ENCODE data around the gene MAFG. TPM values are rescaled to one million over a fixed set of nuclear protein-coding genes. Genes with fewer than 3 reads are reported as not detected.

MAFG gene
- total RNA-seq, 1 donor from 2014 or later: 24.1 TPM

- Mint-ChIP-seq H3K27me3 (ENCODE audit: low read depth) (no peaks in the 10 kb centered on the region), H3K27ac (ENCODE audit: unreplicated experiment) (no peak overlapping the region), H3K36me3 (ENCODE audit: low read depth) (no peaks in the 10 kb centered on the region), H3K4me1 (peaks cover 15% of the 10 kb centered on the region), H3K4me3 (peak overlapping the region; percentile 61), H3K9me3 (no peaks in the 10 kb centered on the region)
- no peak for DNase-seq (ENCODE audit: low read depth, low spot score)
- no peak for TF ChIP-seq CTCF (conservative IDR thresholded peaks at IDR 0.05)
Measured at GRCh38 chr17:81942167-81942553, 14.6 kb upstream of the MAFG start.

GRCh38 chr17:81941484-81942166 lies 14.1 kb upstream of the MAFG start:
- Mint-ChIP-seq H3K27ac (ENCODE audit: unreplicated experiment) (no peak overlapping the region), H3K36me3 (ENCODE audit: low read depth) (no peaks in the 10 kb centered on the region), H3K9me3 (no peaks in the 10 kb centered on the region), H3K27me3 (ENCODE audit: low read depth) (no peaks in the 10 kb centered on the region), H3K4me3 (peak overlapping the region; percentile 9), H3K4me1 (peaks cover 16% of the 10 kb centered on the region)
- DNase-seq (ENCODE audit: low read depth, low spot score): no peak
- no peak for TF ChIP-seq CTCF (conservative IDR thresholded peaks at IDR 0.05)

GRCh38 chr17:81940538-81941483 lies 13.3 kb upstream of the MAFG start:
- Mint-ChIP-seq H3K4me1 (peaks cover 23% of the 10 kb centered on the region), H3K9me3 (no peaks in the 10 kb centered on the region), H3K27ac (ENCODE audit: unreplicated experiment) (no peak overlapping the region), H3K27me3 (ENCODE audit: low read depth) (no peaks in the 10 kb centered on the region), H3K36me3 (ENCODE audit: low read depth) (no peaks in the 10 kb centered on the region), H3K4me3 (peak overlapping the region; percentile 12)
- no peak for TF ChIP-seq CTCF (conservative IDR thresholded peaks at IDR 0.05)
- no peak for DNase-seq (ENCODE audit: low read depth, low spot score)

- no peaks in the 10 kb centered on the region for H3K27me3 Mint-ChIP-seq (ENCODE audit: low read depth)
- no peaks in the 10 kb centered on the region for H3K9me3 Mint-ChIP-seq
- H3K4me1 Mint-ChIP-seq: peaks cover 26% of the 10 kb centered on the region
- DNase-seq (ENCODE audit: low read depth, low spot score): no peak
- peak overlapping the region; percentile 12 for H3K4me3 Mint-ChIP-seq
- H3K36me3 Mint-ChIP-seq (ENCODE audit: low read depth): no peaks in the 10 kb centered on the region
- H3K27ac Mint-ChIP-seq (ENCODE audit: unreplicated experiment): no peak overlapping the region
- no peak for TF ChIP-seq CTCF (conservative IDR thresholded peaks at IDR 0.05)
Measured at GRCh38 chr17:81939881-81940385, 12.4 kb upstream of the MAFG start.

GRCh38 chr17:81939218-81939617 lies 11.7 kb upstream of the MAFG start:
- H3K9me3 Mint-ChIP-seq: no peaks in the 10 kb centered on the region
- no peaks in the 10 kb centered on the region for H3K27me3 Mint-ChIP-seq (ENCODE audit: low read depth)
- H3K4me3 Mint-ChIP-seq: peak overlapping the region; percentile 31
- no peak for TF ChIP-seq CTCF (conservative IDR thresholded peaks at IDR 0.05)
- peaks cover 26% of the 10 kb centered on the region for H3K4me1 Mint-ChIP-seq
- no peak overlapping the region for H3K27ac Mint-ChIP-seq (ENCODE audit: unreplicated experiment)
- DNase-seq (ENCODE audit: low read depth, low spot score): no peak
- no peaks in the 10 kb centered on the region for H3K36me3 Mint-ChIP-seq (ENCODE audit: low read depth)
